ENCODE measurements around the gene RAP1A.

DNA sequence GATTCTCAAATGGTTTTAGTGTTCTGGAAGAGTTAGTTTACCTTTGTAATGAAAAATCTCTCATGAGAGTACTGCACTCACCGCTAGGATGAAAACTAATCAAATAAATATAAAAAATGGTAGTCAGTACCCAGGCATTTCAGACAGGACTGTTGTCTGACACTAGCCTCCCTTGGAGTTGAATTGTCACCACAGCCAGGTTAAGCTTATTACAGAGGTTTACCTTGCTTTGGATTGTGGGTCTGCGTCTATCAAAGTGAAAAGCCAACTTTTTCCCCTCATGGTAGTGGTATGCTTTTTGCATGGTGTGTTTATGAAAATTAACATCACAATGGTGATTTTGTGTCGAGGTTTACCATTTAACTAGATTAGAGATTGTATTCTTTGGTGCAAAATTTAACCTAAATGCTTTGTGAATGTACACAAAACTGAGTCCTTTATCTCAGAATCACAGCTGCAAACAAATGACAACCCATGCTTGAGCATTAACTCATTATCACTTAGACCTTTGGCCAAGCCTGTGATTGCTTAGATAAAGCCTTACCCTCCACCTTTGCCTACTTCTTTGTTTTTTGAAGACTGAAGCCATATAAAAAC, 20.1 kb downstream of the RAP1A start:
- TF ChIP-seq POLR2A (IDR thresholded peaks at IDR 0.05), result no peak
- TF ChIP-seq, protein P1, sequence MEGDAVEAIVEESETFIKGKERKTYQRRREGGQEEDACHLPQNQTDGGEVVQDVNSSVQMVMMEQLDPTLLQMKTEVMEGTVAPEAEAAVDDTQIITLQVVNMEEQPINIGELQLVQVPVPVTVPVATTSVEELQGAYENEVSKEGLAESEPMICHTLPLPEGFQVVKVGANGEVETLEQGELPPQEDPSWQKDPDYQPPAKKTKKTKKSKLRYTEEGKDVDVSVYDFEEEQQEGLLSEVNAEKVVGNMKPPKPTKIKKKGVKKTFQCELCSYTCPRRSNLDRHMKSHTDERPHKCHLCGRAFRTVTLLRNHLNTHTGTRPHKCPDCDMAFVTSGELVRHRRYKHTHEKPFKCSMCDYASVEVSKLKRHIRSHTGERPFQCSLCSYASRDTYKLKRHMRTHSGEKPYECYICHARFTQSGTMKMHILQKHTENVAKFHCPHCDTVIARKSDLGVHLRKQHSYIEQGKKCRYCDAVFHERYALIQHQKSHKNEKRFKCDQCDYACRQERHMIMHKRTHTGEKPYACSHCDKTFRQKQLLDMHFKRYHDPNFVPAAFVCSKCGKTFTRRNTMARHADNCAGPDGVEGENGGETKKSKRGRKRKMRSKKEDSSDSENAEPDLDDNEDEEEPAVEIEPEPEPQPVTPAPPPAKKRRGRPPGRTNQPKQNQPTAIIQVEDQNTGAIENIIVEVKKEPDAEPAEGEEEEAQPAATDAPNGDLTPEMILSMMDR (IDR thresholded peaks at IDR 0.05), result no peak
